Measurements from ENCODE around the gene NAT10. TPM values are rescaled to one million over a fixed set of nuclear protein-coding genes. Genes with fewer than 3 reads are reported as not detected.

NAT10 gene
- total RNA-seq, 1 experiment from 2014 or later, result 60.9 TPM

DNA sequence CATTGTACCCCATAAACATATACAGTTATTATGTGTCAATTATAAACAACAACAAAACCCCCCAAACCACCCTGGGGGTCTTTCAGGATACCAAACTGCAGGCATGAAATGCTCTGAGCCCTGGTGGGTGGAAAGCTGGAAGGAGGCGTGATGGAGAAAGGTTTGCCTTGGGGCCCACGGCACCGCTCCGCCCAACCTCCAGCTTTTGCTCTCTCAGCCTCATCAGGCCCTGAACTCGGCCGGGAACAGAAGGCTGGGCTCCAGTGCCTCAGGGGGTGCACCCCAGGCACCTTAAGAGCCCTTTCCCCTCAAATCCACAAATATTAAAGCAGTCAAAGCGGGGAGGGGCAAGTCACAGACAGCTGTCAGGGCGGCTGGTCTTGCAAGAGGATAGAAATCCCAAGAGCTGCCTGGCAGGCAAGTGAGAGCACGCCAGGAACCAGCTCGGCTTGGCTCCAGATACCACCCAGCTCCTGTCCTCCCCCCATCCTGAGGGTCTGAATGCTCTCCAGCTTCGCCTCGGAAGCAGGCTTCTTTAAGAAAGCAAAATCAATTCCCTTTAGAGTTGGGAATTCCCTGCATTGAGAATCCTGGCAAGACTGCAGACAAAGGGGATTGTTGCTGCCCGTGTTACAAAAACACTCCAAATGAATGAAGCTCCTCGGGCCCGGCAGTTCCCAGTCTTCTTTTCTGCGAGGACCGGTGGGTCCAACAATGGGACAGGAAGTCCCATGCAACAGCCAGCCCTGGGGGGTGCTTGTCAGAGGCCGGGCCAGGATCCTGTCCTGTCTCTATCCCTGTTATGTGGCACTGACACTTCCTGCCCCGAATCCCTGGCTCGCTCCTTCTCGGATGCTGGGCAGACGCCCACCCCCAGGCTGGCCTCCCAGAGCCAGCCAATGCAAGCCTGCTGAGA lies 80.8 kb downstream of the NAT10 start:
- no peak for DNase-seq (ENCODE audit: low read depth)

DNA sequence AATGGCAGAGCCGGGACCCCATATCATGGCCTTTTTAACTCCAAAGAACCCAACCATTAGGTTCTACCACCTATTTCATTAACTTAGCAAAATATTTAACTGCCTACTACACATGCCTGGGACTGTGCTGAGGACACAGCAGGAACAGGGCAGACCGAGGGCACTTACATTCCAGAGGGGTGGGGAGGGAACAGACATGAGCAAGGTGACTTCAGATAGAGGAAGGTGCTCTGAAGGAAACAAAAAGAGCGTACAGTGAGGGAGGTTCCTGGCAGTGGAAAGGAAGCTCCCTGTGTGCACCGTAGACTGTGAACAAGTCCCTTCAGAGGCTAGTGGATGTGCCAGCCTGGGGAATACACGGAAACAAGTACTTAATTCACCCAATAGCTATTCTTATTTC lies 82.8 kb downstream of the NAT10 start:
- DNase-seq (ENCODE audit: low read depth), result no peak

- no peak for DNase-seq (ENCODE audit: low read depth)
Measured at GRCh38 chr11:34189191-34189590, 83.8 kb downstream of the NAT10 start.

DNA sequence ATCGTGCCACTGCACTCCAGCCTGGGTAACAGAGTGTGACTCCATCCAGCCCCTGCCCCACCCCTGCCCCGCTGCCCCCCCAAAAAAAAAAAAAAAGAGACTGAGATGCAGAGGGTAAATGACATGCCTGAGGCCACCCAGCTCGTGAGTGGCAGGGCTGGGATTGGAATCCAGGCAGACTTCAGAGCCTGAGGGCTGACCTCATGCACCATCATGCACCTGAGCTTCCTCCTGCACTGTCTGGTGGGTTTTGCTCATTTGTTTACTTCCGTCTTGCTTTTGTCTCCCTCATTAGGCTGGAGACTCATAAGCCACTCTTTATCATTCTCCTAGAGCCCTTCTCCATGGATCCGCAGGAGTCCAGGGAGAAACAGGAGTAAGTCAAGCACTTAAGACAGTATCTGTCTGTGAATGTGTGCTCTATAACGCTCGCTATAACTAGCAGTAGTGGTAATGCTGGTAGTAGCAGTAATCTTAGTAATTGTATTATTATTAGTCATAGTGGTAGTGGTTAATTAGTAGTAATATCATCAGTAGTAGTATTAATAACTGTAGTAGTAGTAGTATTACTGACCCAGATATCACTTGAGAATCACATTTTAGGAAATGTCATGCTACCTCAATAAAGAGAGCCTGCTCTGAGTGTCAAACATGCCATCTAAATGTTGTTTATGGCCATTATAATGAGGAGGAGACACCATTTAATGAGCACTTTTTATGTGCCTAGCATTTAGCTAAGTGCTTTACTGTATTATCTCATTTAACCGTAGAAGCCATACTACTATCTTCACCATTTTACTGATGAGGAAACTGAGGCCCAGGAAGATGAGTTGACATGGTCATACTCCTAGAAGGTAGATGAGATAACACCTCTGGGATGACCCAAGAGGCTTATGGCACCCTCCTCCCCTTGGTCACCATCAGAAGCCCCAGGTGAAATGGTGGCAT lies 85.0 kb downstream of the NAT10 start:
- DNase-seq (ENCODE audit: low read depth), result no peak

GRCh38 chr11:34191578-34191977 lies 86.1 kb downstream of the NAT10 start:
- no peak for DNase-seq (ENCODE audit: low read depth)

DNA sequence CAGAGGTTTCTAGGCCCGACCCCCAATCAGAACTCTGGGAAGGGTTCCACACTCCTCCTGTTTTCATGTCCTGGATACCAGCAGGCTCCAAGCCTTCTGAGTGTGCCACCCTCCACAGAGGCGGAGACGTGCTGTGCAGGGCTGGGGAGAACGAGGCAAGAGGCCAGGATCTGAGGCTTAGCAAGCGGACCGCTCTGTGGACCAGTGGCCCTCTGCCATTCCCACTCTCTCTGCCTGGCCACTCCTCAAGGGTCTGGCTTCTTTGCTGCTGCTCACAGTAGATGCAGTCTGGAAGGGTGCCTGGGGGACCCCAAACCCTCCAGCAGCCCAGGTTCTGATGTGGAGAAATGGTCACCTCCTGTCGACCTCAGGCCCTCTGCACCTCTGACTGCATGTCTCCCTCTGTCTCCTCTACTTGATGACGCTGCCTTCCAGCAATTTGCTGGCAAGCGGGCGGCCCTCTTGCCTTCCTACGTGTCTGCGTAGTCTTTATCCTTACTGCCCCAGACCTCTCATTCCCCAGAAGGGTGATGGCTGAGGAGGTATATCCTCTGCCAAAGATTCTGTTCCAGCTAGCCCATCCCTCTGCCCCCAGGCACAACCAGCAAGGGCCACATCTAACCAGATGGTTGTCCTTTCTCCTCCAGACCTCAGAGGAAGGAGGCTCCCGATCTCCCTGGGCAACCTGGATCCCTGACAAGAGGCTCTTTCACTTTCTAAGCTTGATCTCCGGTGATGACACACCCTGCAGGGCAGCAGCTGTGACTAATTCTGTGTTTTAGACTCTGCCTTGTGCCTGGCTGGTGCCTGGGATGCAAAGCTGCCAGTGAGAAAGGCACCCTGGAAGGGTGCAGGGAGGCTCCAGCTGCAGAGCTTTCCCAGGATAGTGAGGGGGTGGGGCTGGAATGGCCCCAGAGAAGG lies 87.3 kb downstream of the NAT10 start:
- DNase-seq (ENCODE audit: low read depth), result peak; percentile 95

DNA sequence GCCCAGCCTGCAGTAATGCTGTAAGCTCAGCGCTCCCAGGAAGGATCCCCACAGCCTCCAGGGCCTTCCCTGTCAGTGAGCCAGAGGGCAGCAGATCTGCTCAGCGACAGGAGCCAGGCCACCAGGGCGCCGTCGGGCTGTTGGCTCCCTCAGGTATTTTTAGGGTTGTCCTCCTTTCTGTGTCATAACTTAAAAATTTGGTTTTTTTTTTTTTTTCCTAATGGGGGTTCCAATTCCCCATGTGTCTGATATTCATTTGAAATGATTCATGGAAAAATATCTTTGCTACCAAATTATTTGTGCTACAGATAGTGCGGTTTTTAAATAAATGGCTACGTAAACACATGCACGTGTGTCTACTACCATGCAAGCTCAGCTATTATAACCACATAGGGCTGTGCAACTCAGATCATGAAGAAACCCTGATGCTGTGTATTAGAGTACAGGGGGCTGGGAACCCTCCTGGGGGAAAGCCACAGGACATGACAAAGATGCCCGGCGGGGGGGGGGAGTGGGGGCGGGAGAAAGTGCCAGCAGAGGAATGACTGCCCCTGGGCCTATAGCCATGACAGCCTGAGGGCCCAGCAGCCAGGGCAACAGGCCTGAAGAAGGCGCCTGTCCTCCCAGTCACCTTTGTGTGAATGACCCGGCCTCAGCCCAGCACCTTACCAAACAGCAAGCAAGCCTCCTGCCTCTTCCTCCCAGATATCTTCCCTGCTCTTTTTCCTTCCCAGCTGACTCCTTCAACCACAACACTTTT lies 89.3 kb downstream of the NAT10 start:
- DNase-seq (ENCODE audit: low read depth), result no peak

Small RNA genes within 50 kb of the gene (small RNA-seq; reads per million reads assigned to genes)
- not detected for gene RF00019

Other genes starting within 250 kb of the NAT10 start
- 0.11 and 1.5 TPM in 2 replicates for gene LMO2, start 213.6 kb upstream of the NAT10 start, total RNA-seq (2014; rRNA removed; shearing (Covaris generic))
- gene CAPRIN1, start 53.9 kb upstream of the NAT10 start, total RNA-seq (2014; rRNA removed; shearing (Covaris generic)), result 282 and 324 TPM in 2 replicates

Data from HT1080 (cell line).